ENCODE results near the gene CAPN3.
"Not testable (repeated sequence)": the region's sequence is repeated elsewhere in the genome, so short reads cannot be mapped to it uniquely, and the experiment has no call there.

Gene CAPN3

DNA sequence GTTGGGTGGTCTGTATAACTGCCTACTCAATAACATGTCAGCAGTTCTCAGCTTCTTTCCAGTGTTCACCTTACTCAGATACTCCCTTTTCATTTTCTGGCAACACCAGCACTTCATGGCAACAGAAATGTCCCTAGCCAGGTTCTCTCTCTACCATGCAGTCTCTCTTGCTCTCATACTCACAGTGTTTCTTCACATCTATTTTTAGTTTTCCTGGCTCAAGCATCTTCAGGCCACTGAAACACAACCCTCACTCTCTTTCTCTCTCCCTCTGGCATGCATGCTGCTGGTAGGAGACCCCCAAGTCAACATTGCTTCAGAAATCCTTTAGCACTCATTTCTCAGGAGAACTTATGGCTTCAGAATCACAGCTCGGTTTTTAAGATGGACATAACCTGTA, at the start of gene CAPN3:
Gene CAPN3 (plus strand): TSS at position 253 of the 400 bp plus-strand sequence. CDS start 305 bp downstream, outside the sequence.
- DNase-seq (ENCODE audit: low read depth, low spot score): no peak

DNA sequence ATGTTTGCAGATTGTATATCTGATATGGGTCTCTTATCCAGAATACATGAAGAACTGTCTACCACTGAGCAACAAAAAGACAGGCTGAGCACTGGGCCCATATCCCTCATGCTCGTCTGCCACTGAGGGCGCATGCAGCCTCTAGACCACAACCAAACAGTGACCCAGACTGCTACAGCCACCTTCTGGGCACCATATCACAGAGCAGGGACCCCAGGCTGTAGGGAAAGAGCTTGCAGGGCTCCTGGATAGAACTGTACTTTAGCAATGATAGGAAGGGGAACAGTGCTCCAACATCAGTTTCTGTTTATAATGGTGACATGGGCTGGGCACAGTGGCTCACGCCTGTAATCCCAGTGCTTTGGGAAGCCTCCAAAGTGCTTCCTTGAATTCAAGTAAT, 45.8 kb upstream of the CAPN3 start:
- no peak for DNase-seq (ENCODE audit: low read depth, low spot score)

DNA sequence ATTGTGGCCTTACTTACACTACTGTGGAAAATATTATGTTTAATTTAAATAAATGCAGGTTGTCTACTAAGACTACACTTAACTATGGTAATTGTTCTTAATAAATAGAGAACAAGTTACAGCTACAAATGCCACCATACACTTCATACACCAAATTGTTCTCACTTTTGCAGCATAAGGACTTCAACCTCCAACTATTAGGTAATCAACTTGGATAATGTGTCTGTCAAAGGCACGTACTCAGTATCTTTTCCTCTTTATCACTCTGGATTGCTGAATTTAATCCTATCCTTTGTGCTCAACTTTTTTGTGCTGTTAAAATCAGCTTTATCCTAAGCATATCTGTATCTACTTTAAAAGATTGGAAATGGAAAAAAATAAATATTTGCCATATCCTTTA, 44.5 kb upstream of the CAPN3 start:
- no peak for DNase-seq (ENCODE audit: low read depth, low spot score)

DNA sequence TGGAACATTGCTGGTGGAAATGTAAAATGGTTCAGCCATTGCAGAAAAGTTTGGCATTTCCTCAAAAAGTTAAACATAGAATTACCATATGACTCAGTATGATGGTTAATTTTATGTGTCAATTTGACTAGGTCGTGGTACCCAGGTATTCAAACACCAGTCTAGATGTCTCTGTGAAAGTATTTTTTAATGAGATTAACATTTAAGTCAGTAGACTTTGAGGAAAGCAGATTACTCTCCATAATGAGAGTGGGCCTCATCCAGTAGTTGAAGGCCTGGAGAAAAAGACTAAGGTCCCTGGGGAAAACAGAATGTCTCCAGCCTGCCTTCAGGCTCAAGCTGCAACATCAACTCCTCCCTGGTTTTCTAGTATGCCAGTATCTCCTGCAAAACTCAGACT, 43.8 kb upstream of the CAPN3 start:
- no peak for DNase-seq (ENCODE audit: low read depth, low spot score)

DNA sequence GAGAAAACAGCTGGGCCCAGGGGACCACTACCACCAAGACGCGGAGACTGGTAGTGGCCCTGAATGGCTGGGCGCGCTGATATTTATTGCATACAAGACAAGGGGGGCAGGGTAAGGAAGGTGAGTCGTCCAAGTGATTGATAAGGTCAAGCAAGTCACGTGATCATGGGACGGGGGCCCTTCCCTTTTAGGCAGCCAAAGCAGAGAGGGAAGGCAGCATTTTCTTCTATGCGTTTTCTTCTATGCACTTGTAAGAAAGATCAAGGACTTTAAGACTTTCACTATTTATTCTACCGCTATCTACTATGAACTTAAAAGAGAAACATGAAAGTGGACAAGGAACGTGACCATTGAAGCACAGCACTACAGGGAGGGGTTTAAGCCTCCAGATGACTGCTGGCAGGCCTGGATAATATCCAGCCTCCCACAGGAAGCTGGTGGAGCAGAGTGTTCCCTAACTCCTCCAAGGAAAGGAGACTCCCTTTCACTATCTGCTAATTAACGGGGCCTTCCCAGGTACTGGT, 43.0 kb upstream of the CAPN3 start:
- not testable (repeated sequence) for DNase-seq (ENCODE audit: low read depth, low spot score)

DNA sequence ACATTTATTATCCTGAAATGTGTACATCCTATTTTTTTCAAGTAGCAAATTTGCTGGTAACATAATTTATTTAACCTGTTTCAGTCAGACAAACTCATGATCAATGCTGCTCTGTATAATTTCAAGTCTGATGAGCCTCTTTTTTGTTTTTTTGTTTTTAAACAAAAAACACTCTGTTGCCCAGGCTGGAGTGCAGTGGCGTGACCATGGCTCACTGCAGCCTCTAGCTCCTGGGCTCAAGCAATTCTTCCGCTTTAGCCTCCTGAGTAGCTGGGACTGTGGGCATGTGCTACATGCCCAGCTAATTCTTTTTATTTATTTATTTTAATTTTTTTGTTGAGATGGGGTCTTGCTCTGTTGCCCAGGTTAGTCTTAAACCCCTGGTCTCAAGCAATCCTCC, 40.1 kb upstream of the CAPN3 start:
- no peak for DNase-seq (ENCODE audit: low read depth, low spot score)

DNA sequence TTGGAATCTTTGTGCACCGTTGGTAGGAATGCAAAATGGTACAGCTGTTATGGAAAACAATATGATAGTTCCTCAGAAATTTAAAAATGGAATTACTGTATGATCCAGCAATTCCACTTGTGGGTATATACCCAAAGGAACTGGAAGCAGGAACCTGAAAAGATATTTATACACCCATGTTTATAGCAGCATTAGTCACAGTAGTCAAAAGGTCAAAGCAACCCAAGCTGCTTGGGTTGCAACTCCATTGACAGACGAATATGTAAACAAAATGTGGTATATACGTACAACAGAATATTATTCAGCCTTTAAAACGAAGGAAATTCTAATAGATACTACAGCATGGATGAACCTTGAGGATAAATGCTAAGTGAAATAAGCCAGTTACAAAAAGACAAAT, 35.0 kb upstream of the CAPN3 start:
- no peak for DNase-seq (ENCODE audit: low read depth, low spot score)

GRCh38 chr15:42329161-42329560, 30.1 kb upstream of the CAPN3 start:
- DNase-seq (ENCODE audit: low read depth, low spot score): no peak

DNA sequence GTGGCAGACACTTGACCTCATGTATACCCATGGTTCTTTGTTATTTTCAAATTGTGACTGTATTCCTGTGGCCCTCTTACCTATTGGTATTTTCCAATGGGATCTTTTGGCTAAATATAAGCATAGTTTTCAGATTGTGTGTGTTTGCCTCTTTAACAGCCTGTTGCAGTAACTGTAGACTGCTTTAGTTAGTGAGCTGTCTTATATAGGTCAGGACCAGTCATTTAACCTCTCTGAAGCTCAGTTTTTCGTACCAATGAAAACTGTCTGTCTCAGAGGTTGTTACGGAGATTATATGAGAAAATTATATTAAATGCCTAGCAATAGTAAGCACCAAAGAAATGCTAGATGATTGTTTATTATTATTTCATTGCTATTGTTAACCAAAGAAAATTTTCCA, 29.3 kb upstream of the CAPN3 start:
- no peak for DNase-seq (ENCODE audit: low read depth, low spot score)

- DNase-seq (ENCODE audit: low read depth, low spot score): no peak
Observed at GRCh38 chr15:42331235-42331634, 28.1 kb upstream of the CAPN3 start.

GRCh38 chr15:42332331-42332730, 27.0 kb upstream of the CAPN3 start:
- no peak for DNase-seq (ENCODE audit: low read depth, low spot score)

DNA sequence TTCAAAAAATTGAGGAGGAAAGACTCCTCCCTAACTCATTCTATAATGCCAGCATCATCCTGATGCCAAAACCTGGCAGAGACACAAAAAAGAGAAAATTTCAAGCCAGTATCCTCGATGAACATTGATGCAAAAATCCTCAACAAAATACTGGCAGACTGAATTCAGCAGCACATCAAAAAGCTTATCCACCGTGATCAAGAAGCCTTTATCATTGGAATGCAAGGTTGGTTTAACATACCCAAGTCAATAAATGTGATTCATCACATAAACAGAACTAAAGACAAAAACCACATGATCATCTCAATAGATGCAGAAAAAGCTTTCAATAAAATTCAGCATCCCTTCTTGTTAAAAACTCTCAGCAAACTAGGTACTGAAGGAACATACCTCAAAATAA, 24.2 kb upstream of the CAPN3 start:
- DNase-seq (ENCODE audit: low read depth, low spot score): no peak

DNA sequence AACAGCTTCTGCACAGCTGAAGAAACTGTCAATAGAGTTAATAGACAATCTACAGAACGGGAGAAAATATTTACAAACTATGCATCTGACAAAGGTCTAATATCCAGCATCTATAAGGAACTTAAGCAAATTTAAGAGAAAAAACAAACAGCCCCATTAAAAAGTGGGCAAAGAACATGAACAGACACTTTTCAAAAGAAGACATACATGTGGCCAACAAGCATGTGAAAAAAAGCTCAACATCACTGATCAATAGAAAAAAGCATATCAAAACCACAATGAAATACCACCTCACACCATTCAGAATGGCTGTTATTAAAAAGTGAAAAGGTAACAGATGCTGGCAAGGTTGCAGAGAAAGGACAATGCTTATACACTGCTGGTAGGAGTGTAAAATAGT, 22.7 kb upstream of the CAPN3 start:
- not testable (repeated sequence) for DNase-seq (ENCODE audit: low read depth, low spot score)

DNA sequence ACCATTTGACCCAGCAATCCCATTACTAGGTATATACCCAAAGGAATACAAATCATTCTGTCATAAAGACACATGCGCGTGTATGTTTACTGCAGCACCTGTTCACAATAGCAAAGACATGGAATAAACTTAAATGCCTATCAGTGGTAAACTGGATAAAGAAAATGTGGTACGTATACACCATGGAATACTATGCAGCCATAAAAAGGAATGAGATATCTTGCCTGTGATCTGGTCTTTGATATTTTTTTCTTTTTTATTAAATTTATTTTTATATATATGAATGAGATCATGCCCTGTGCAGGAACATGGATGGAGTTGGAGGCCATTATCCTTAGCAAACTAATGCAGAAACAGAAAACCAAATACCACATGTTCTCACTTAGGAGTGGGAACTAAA, 22.2 kb upstream of the CAPN3 start:
- DNase-seq (ENCODE audit: low read depth, low spot score): not testable (repeated sequence)

DNA sequence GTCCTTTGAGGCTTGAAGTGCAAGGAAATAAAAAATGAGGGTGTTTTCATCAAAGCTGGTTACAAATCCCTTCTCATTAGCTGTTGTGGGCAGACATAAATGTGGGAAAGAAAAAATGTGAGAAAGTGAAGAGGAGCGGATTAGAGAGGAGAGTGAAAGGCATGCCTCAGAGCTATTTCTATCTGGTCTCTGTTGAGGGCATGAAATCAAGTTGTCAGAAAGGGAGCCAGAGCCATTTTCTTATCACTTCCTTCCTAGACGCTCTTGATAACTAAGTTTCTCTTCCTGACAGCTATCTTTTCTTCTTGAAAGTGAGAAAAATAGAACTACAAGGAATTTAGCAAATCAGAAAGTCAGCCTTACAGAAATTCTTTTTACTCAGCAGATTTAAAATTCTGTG, 20.8 kb upstream of the CAPN3 start:
- no peak for DNase-seq (ENCODE audit: low read depth, low spot score)

DNA sequence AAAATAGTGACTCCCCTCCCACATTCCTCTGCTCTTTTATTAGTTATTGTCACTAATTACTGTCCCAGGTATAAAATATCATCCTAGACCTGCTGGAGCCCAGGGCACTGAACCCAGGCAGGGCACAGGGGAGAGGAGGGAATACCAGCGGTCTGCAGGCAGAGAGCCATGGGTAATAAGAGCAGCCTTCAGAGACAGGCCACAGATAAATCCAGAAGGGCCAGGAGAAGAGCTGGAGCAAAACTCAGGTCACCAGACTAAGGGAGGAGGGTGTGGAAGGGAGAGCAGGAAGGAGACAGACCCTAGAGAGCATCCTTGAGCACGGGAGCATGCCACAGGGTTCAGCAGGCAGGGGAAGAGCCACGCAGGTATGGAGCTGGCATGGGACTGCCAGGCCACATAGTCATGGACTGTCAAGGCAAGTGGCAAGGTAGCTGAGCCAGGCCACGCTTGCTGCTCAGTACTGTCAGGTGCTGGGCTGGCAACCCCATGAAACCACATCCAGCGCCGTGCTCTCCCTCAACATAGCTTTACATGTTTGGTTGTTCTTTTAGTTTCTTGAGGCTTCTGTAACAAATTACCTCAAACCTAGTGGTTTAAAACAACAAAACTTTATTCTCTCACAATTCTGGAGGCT, 15.6 kb upstream of the CAPN3 start:
- DNase-seq (ENCODE audit: low read depth, low spot score): no peak

- DNase-seq (ENCODE audit: low read depth, low spot score): no peak
Observed at GRCh38 chr15:42344763-42345162, 14.5 kb upstream of the CAPN3 start.

GRCh38 chr15:42345504-42345903, 13.8 kb upstream of the CAPN3 start:
- no peak for DNase-seq (ENCODE audit: low read depth, low spot score)

GRCh38 chr15:42348083-42348482, 11.2 kb upstream of the CAPN3 start:
- DNase-seq (ENCODE audit: low read depth, low spot score): no peak

DNA sequence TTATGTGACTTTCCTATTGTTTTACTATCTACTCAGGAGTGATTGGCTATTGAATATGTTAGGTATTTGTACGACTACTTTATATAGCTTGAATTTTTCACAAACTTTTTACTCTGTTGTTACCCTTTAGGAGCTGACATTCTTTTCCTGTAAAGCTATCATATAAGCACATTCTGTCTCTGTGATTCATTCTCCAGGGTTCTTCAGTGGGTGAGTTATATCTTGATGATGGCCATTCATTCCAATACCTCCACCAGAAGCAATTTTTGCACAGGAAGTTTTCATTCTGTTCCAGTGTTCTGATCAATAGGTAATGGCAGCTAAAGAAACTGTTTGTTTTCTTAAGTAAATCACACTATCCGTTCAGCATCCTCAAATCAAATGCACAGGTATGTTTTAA, 10.1 kb upstream of the CAPN3 start:
- DNase-seq (ENCODE audit: low read depth, low spot score): no peak

DNA sequence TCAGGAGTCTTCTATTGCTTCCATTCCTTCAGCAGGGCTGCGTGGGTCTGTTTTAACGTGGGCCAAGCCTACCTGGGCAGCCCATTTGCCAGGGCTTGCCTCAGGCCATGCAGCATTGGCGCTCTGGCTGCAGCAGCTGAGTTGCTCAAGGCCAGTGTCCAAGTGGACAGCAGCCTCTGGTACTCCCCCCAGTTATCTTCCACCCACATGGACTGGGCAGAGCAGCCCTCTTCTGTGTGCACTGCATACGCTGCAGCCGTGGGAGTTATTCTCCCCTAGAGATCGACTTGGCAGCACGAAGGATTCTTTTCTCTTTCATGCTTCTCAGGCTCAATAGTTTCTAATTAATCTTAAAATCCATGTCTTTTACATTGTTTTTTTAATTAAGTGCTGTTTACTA, 6.9 kb upstream of the CAPN3 start:
- no peak for DNase-seq (ENCODE audit: low read depth, low spot score)

GRCh38 chr15:42353061-42353460, 6.2 kb upstream of the CAPN3 start:
- no peak for DNase-seq (ENCODE audit: low read depth, low spot score)

GRCh38 chr15:42354824-42355223, 4.5 kb upstream of the CAPN3 start:
- DNase-seq (ENCODE audit: low read depth, low spot score): no peak

DNA sequence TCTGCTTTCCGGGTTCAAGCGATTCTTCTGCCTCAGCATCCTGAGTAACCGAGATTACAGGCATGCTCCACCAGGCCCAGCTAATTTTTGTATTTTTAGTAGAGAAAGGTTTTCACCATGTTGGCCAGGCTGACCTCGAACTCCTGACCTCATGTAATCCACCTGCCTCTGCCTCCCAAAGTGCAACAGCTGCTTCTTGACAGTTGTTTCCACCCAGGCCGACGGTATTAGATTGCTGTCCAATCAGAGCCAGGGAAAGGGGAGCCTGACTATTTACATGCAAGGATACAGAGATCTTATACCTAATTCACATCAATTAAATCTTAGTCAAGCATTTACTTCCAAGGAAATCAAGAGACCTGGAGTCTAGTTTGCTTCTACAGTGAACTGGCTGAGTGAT, 4.0 kb upstream of the CAPN3 start:
- DNase-seq (ENCODE audit: low read depth, low spot score): no peak
